Activated gamma-delta T cell treated with anti-CD3 and anti-CD28 coated beads, Interleukin-2, amount 50 U/mL, for 16 hours (primary cell): ENCODE measurements around the gene PCDHGA6.
"Not testable (repeated sequence)": the region's sequence is repeated elsewhere in the genome, so short reads cannot be mapped to it uniquely, and the experiment has no call there.

Experiments used
- DNase-seq: peaks from one replicate; pipeline ENCODE4 v3.0.0-alpha.2; 2020; ENCODE audit warnings: low read depth

PCDHGA6 gene

DNA sequence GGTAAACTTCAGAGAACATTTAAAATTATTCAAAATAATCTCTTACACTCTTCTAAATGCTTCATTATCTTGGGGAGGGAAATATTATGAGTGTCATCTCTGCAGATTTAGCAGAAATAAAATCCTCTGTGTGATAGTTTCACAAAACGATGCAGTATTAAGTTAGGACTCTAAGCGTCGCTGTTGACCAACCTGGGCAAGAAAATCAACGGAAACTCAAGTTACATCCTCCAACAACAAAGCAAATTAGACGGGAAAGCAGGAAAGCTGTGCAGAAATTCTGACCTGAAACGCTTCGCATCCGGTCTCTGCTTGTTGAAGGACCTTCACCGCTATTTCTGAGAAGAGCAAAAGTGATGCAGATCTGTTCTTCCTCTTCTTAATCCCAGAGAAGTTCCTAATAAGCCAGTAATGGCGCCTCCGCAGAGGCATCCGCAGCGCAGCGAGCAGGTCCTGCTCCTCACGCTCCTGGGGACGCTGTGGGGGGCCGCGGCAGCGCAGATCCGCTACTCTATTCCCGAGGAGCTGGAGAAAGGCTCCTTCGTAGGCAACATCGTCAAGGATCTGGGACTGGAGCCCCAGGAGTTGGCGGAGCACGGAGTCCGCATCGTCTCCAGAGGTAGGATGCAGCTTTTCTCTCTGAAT lies at the start of gene PCDHGA6:
PCDHGA6 (plus strand) TSS at position 219 of the 645 bp plus-strand sequence; CDS start at position 412, 193 bp downstream.
- no peak for DNase-seq

DNA sequence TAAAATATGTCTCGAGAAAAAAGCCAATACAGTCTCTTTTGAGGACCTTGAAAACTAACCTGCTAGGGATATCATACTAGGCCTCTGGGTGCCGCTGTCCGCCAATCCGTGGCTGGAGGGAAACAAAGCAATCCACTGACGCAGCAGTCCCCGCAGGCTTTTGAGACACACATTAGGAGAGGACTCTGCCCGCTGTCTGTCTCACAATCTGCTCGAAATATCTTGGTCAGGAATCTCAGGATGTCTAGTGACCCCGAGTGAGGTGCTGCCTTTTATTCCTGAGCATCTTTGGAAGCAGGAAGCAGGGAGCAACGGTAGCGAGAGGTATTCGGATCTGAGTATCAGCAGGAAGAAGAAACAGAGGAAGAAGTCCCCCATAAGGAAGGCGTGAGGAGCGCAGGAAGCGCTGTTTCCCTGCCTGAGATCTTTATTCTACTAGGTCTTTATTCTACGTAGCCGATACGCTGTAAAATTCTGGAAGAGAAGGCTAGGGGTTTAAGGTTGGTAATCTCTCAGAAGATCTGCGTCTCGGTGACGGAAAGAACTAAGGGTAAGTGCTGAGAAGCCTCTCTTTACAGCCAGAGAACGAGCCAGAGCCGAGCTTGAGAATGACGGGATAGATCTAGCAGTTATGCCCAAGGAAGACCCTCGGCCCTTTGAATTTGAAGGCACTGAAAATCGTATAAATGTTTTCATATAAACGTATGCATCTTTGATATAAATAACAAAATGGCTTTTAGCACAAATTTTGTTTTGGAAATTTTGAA lies 47.4 kb upstream of the PCDHGA6 start:
- DNase-seq, result peak; percentile 35

- DNase-seq, result no peak
Measured at GRCh38 chr5:141328231-141328630, 45.5 kb upstream of the PCDHGA6 start.

- DNase-seq, result no peak
Measured at GRCh38 chr5:141330299-141331080, 43.2 kb upstream of the PCDHGA6 start, which contains the start of gene PCDHGA1. Gene PCDHGA1 (plus strand): TSS chr5:141330514.

DNA sequence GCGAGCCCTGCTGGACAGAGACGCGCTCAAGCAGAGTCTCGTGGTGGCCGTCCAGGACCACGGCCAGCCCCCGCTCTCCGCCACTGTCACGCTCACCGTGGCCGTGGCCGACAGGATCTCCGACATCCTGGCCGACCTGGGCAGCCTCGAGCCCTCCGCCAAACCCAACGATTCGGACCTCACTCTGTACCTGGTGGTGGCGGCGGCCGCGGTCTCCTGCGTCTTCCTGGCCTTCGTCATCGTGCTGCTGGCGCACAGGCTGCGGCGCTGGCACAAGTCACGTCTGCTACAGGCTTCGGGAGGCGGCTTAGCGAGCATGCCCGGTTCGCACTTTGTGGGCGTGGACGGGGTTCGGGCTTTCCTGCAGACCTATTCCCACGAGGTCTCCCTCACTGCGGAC lies 41.1 kb upstream of the PCDHGA6 start:
- not testable (repeated sequence) for DNase-seq

- no peak for DNase-seq
Measured at GRCh38 chr5:141338538-141339306, 35.0 kb upstream of the PCDHGA6 start, which contains the start of gene PCDHGA2. Gene PCDHGA2 (plus strand): TSS chr5:141338760.

- DNase-seq, result not testable (repeated sequence)
Measured at GRCh38 chr5:141340781-141341354, 32.8 kb upstream of the PCDHGA6 start.

DNA sequence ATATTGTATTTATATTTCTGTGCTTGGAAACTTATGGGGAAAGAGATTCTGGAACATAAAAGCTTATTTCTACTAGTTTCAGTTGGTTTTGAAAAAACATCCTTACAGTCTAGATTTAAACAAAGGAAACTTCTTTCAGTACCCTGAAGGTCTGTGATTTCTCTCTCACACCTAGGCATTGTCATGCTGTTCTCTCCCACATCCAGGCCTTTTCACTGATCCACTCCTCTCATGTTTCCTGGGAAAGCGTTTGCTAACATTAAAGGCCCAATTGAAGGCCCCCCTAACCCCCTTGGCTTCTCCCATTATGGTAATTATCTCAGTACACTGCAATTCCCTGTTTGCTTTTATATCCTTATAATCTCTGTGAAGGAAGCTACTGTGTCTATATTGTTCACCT lies 30.9 kb upstream of the PCDHGA6 start:
- DNase-seq, result no peak

GRCh38 chr5:141343242-141343952 lies 30.3 kb upstream of the PCDHGA6 start, which contains the start of gene PCDHGA3:
Gene PCDHGA3 (plus strand): TSS chr5:141343829. CDS start chr5:141344034, 205 bp downstream.
- DNase-seq, result no peak

DNA sequence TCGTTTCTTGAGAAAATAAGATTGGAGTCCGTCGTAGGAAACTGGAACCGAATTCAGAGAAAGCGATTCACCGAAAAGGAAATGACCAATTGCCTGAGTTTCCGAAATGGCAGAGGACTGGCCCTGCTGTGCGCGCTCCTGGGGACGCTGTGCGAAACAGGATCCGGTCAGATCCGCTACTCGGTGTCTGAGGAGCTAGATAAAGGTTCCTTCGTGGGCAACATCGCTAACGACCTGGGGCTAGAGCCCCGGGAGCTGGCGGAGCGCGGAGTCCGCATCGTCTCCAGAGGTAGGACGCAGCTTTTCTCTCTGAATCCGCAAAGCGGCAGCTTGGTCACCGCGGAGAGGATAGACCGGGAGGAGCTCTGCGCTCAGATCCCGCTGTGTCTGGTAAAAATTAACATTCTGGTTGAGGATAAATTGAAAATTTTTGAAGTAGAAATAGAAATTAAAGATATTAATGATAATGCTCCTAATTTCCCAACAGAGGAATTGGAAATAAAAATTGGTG lies 29.7 kb upstream of the PCDHGA6 start:
- DNase-seq, result no peak

GRCh38 chr5:141345327-141345726 lies 28.4 kb upstream of the PCDHGA6 start:
- no peak for DNase-seq

DNA sequence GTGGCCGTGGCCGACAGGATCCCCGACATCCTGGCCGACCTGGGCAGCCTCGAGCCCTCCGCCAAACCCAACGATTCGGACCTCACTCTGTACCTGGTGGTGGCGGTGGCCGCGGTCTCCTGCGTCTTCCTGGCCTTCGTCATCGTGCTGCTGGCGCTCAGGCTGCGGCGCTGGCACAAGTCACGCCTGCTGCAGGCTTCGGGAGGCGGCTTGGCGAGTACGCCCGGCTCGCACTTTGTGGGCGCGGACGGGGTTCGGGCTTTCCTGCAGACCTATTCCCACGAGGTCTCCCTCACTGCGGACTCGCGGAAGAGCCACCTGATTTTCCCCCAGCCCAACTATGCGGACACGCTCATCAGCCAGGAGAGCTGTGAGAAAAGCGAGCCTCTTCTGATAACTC lies 27.7 kb upstream of the PCDHGA6 start:
- DNase-seq, result not testable (repeated sequence)

- DNase-seq, result no peak
Measured at GRCh38 chr5:141349917-141350619, 23.6 kb upstream of the PCDHGA6 start, which contains the start of gene PCDHGB1. Gene PCDHGB1 (plus strand): TSS chr5:141350099. CDS start chr5:141350261, 162 bp downstream.

GRCh38 chr5:141351591-141351990 lies 22.1 kb upstream of the PCDHGA6 start:
- DNase-seq, result no peak

DNA sequence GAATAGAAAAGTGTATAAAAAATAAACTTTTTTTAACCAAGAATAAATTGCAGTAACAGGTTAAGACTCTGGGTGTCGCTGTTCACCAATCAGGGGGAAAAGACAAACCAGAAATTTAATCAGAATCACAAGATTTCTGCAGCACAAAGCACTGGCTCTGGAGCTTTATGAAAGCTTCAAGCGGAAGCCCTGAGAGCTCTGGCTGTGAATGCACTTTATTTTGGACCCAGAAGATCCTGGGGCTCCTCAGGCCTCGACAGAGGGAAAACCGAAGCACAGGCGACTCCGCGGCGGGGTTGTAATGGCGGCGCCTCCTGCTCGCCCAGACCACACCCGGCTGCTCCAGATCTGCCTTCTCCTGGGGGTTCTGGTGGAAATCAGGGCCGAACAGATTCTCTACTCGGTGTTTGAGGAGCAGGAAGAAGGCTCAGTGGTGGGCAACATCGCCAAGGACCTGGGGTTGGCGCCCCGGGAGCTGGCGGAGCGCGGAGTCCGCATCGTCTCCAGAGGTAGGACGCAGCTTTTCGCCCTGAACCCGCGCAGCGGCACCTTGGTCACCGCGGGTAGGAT lies 18.7 kb upstream of the PCDHGA6 start, which contains the start of gene PCDHGA4:
PCDHGA4 (plus strand) TSS at position 122 of the 570 bp plus-strand sequence; CDS start at position 209, 87 bp downstream.
- no peak for DNase-seq

- DNase-seq, result no peak
Measured at GRCh38 chr5:141355641-141356040, 18.1 kb upstream of the PCDHGA6 start.

- no peak for DNase-seq
Measured at GRCh38 chr5:141356133-141356532, 17.6 kb upstream of the PCDHGA6 start.

DNA sequence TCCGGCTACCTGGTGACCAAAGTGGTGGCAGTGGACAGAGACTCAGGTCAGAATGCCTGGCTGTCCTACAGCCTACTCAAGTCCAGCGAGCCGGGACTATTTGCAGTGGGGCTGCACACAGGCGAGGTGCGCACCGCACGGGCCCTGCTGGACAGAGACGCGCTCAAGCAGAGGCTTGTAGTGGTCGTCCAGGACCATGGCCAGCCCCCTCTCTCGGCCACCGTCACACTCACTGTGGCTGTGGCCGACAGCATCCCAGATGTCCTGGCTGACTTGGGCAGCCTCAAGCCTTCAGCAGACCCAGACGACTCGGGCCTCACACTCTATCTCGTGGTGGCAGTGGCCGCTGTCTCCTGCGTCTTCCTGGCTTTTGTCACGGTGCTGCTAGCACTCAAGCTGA lies 16.7 kb upstream of the PCDHGA6 start:
- no peak for DNase-seq

DNA sequence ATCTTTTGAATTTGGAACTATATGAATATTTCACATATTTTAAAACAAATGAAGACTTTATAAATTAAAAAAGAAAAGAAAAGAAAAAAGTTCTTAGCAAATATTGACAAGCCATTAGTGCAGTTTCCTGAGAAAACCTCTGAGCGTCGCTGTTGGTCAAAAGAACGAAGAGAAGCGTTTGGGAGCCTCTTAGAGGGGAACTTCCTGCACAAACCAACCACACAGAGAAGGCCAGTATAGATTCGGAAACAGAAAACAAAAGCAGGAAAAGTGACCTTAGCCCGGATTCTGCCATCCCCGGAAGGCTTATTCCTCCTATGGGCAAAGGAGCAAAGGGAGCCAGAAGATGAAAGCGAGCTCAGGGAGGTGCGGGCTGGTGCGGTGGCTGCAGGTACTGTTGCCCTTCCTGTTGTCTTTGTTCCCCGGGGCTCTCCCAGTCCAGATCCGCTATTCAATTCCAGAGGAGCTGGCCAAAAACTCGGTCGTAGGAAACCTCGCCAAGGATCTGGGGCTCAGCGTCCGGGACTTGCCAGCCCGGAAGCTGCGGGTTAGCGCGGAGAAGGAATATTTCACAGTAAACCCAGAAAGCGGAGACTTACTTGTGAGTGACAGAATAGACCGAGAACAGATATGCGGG lies 13.8 kb upstream of the PCDHGA6 start, which contains the start of gene PCDHGB2:
PCDHGB2 (plus strand) TSS at position 205 of the 637 bp plus-strand sequence; CDS start at position 347, 142 bp downstream.
- DNase-seq, result no peak
